ENCODE data around the gene PNKD. TPM values are rescaled to one million over a fixed set of nuclear protein-coding genes. Genes with fewer than 3 reads are reported as not detected.

Gene PNKD
- total and polyA plus RNA-seq, 10 of the 15 experiments (the other 5 are each of a cell fraction or from before 2014, with no cell fraction given), result 27.2 to 106 (median 61.3) TPM

DNA sequence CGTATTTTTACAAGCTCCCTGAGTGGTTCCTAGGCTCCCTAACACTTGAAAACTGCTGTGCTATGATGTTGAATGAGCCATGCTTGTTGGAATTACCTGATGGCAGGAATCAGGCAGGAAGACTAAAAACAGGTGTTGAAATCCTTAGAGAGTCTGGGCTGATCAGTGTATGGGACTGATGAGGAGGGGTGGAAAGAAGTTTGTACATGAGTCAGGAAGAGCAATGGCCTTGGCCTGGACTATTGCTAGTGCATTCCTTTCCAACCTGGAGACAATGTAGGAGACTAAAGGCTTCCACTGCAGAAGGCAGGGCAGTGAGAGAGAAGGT lies 46.9 kb downstream of the PNKD start:
- Histone ChIP-seq H2AFZ (ENCODE audit: control insufficient read depth, low read depth, low read length) (no peak overlapping the region), H3K36me3 (ENCODE audit: control insufficient read depth in 2 of 2, insufficient read depth in 2 of 2, low read length in 1 of 2) (no peaks in the 10 kb centered on the region), H3K4me2 (ENCODE audit: control insufficient read depth, insufficient read depth) (no peak overlapping the region), H3K4me1 (ENCODE audit: control insufficient read depth, insufficient read depth, low read length) (peaks cover 4% of the 10 kb centered on the region), H3K9ac (ENCODE audit: control insufficient read depth, insufficient read depth, low read length) (no peak overlapping the region), H3K4me3 (no peak overlapping the region), H4K20me1 (ENCODE audit: control insufficient read depth, insufficient read depth) (no peaks in the 10 kb centered on the region), H3K27me3 (replicated peaks in 1 of 2; ENCODE audit: control insufficient read depth in 2 of 2, insufficient read depth in 2 of 2, low read length in 1 of 2) (no peaks in the 10 kb centered on the region), H3K27ac (ENCODE audit: control insufficient read depth, insufficient read depth) (no peak overlapping the region), H3K79me2 (ENCODE audit: control insufficient read depth, insufficient read depth, low read length) (no peaks in the 10 kb centered on the region), H3K9me3 (replicated peaks; ENCODE audit: control insufficient read depth, insufficient read depth, low read length) (no peaks in the 10 kb centered on the region)
- ChIA-PET SMC1A (ENCODE audit: uncharacterized antibody, unreplicated experiment) (interaction anchor here (1.0 kb wide), 1 partner anchor 18 kb away, joined by 3 read pairs; no protein-coding TSS in a partner anchor), POLR2A (interaction anchor here (1.7 kb wide), 1 partner anchor 10 kb away, joined by 6 read pairs; no protein-coding TSS in a partner anchor), CTCF (interaction anchor here (1.3 to 2.0 kb wide), 2 partner anchors 16 to 39 kb away, joined by 3 to 9 read pairs; partner anchors contain the start of gene CATIP), RAD21 (ENCODE audit: unreplicated experiment) (interaction anchor here (1.1 to 2.6 kb wide), 2 partner anchors 10 to 13 kb away, joined by 3 to 7 read pairs; no protein-coding TSS in a partner anchor)
- TF ChIP-seq SMC3 (IDR thresholded peaks at IDR 0.05; ENCODE audit: borderline replicate concordance, low read length) (no peak), REST (IDR thresholded peaks at IDR 0.05; ENCODE audit: low read depth, low read length) (no peak), YBX1 (IDR thresholded peaks at IDR 0.05) (no peak), NR2C1 (IDR thresholded peaks at IDR 0.05) (no peak), BCLAF1 (IDR thresholded peaks at IDR 0.05) (no peak), GABPA (IDR thresholded peaks at IDR 0.05; ENCODE audit: low read depth) (no peak), TCF3 (IDR thresholded peaks at IDR 0.05; ENCODE audit: borderline replicate concordance, insufficient read depth, low read depth, low read length) (no peak), ETV6 (conservative IDR thresholded peaks at IDR 0.05 in 1 of 2, IDR thresholded peaks at IDR 0.05 in 1 of 2; ENCODE audit: borderline replicate concordance in 1 of 2, low read depth in 1 of 2) (no peak), ELK1 (IDR thresholded peaks at IDR 0.05; ENCODE audit: low read depth, low read length) (no peak), TAF1 (IDR thresholded peaks at IDR 0.05; ENCODE audit: borderline replicate concordance, low read depth, low read length) (no peak)
- BruUV-seq (replicated peaks), result no TSS peak
- 89% methylated on average over 1 of the region's 1 CpG for WGBS (ENCODE audit: insufficient coverage, insufficient replicate concordance, low lambda C conversion rate, missing lambda C conversion rate)
- intact Hi-C loops (cut with micrococcal nuclease; ENCODE audit: unreplicated experiment) (no loop called here), in situ Hi-C loops (cut with MboI) (no loop called here)
- no peak for ATAC-seq
- no peak for DNase-seq (ENCODE audit: low read depth, low spot score)
- FAIRE-seq, result no peak
